Transverse colon (tissue), 4 donors: Measurements from ENCODE around the gene TMUB2. TPM values are rescaled to one million over a fixed set of nuclear protein-coding genes. Genes with fewer than 3 reads are reported as not detected.

Source experiments
- DNase-seq: peaks from one replicate; pipeline ENCODE4 v3.0.0-alpha.2; 2019
- H3K27ac ChIP-seq, 4 donors: fragments of 200-600 bp; sonication (generic); 2 replicates each; pipeline ENCODE4 v1.5.1; 2016 to 2018; ENCODE audit warnings: inconsistent platforms in 4 of 4
- H3K27me3 ChIP-seq: fragments of 200-600 bp; sonication (generic); 2 replicates; pipeline ENCODE4 v1.5.1; 2017; ENCODE audit warnings: inconsistent platforms
- H3K36me3 ChIP-seq, 4 donors: fragments of 200-600 bp; sonication (generic); 2 replicates each; pipeline ENCODE4 v1.5.1; 2017 to 2019; ENCODE audit warnings: inconsistent platforms in 4 of 4
- H3K4me1 ChIP-seq, 4 donors: fragments of 200-600 bp; sonication (generic); 2 replicates each; pipeline ENCODE4 v1.5.1; 2017 to 2020; ENCODE audit warnings: inconsistent platforms in 4 of 4
- H3K4me3 ChIP-seq, 4 donors: fragments of 200-600 bp; sonication (generic); 1 replicate in 1 of 4; 2 replicates in 3 of 4; pipeline versions ENCODE4 v1.5.1 to v1.6.1; 2017 to 2019; ENCODE audit warnings: inconsistent platforms in 4 of 4
- H3K9me3 ChIP-seq, 2 donors: fragments of 200-600 bp; sonication (generic); 2 replicates each; pipeline ENCODE4 v1.5.1; 2017 to 2019; ENCODE audit warnings: inconsistent platforms in 2 of 2
- CTCF ChIP-seq, 5 experiments: fragments of 200-600 bp in 3 of 5; fragments of 450-650 bp in 2 of 5; sonication (generic) in 3 of 5; IDR thresholded peaks; 1 replicate in 2 of 5; 2 replicates in 3 of 5; pipeline ENCODE4 v1.5.1; 2016 to 2017; ENCODE audit warnings: antibody characterized with exemption in 5 of 5, inconsistent platforms in 3 of 5, mild to moderate bottlenecking in 2 of 5, moderate library complexity in 1 of 5
- EP300 ChIP-seq: sonication (generic); formaldehyde crosslinking; IDR thresholded peaks from one replicate; pipeline ENCODE4 v1.6.1; 2017; ENCODE audit warnings: antibody characterized with exemption, low read depth
- POLR2A ChIP-seq: fragments of 450-650 bp; IDR thresholded peaks from one replicate; pipeline ENCODE4 v1.6.1; 2016; ENCODE audit warnings: antibody characterized with exemption, mild to moderate bottlenecking, moderate library complexity
- POLR2AphosphoS5 ChIP-seq, 3 donors: sonication (generic); formaldehyde crosslinking; IDR thresholded peaks; one replicate each; pipeline ENCODE4 v1.6.1; 2016; ENCODE audit warnings: antibody characterized with exemption in 3 of 3
- WGBS, 2 donors: methylation state at CpG; one replicate each; pipeline ENCODE4 v1.1.5; 2018; ENCODE audit warnings: low coverage in 1 of 2; 5-methylcytosine and 5-hydroxymethylcytosine counted together
- in situ Hi-C, 4 donors: fragments of 200-750 bp; cut with MboI; loops; one replicate each; pipeline versions ENCODE4 v1.15.0 to v1.15.1; 2017; ENCODE audit warnings: low sequenced_read_pairs in 3 of 4, low pct_ligation_motif_present in 1 of 4, low pct_unique_long_range_greater_than_20kb in 1 of 4
- intact Hi-C: fragments of 100-400 bp; cut with DNase I; formaldehyde crosslinking; loops from one replicate; pipeline ENCODE4 v1.15.1; 2023; ENCODE audit warnings: low total_unique reads
- total RNA-seq, 4 donors: library from RNA; depleted of rRNA; stranded (reverse); fragments of >200 nt; gene quantifications; one replicate each; pipeline ENCODE4 v1.1.0, GENCODE V29; 2016

TMUB2 gene
- total RNA-seq, 4 donors from 2014 or later: 53.4 to 70.5 (median 60.6) TPM

- 94% methylated on average over 6 of the region's 7 CpGs; no CpG with 5 or more reads in 1 of the 2 donors for WGBS, 2 donors
- in situ Hi-C loops: loop anchor here in 2 of 4 donors (25.0 kb wide), 2 partner anchors 105 to 230 kb away; partner anchors contain the start of genes G6PC3 (in 1 of the 2), LSM12 (in 1 of the 2) and PPY (in 1 of the 2)
- TF ChIP-seq POLR2AphosphoS5 (IDR thresholded peaks at IDR 0.05) (no peak), EP300 (no peak), POLR2A (no peak), CTCF (IDR thresholded peaks at IDR 0.05) (no peak)
Observed at GRCh38 chr17:44167181-44167861, 19.5 kb upstream of the TMUB2 start.

DNA sequence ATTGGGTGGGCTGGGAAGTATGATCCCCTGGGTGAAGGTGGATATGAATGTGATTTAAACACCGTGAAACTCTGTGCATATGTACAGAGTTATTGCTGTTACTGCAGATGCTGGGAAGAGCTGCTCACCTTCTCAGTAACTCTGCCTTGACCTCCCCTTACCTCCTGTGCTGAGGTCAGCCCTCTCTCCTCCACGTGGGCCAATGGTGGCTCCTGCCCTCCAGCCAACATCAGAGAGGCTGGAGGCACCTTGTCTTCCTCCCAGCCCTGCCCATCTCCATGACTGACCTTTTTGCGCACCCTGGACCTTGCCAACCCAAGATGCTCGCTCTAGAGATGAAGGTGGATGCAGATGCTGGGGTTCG lies 16.7 kb upstream of the TMUB2 start:
- Histone ChIP-seq H3K27me3 (no peaks in the 10 kb centered on the region), H3K4me3 (no peak overlapping the region), H3K36me3 (no peaks in the 10 kb centered on the region), H3K4me1 (peaks cover 0 to 11% (median 7%) of the 10 kb centered on the region in 4 donors), H3K9me3 (no peaks in the 10 kb centered on the region), H3K27ac (peak overlapping the region; percentile 40 to 81 (median 48))
- intact Hi-C loops (no loop called here), in situ Hi-C loops (loop anchor here in 2 of 4 donors (25.0 kb wide), 2 partner anchors 108 to 233 kb away; partner anchors contain the start of genes G6PC3 (in 1 of the 2), LSM12 (in 1 of the 2) and PPY (in 1 of the 2))
- TF ChIP-seq EP300: no peak
- TF ChIP-seq POLR2A: no peak
- TF ChIP-seq CTCF (IDR thresholded peaks at IDR 0.05): no peak
- TF ChIP-seq POLR2AphosphoS5 (IDR thresholded peaks at IDR 0.05): no peak
- no peak for DNase-seq
- WGBS, 2 donors: 56% methylated on average over 5 of the region's 5 CpGs; no CpG with 5 or more reads in 1 of the 2 donors

More at GRCh38 chr17:44167181-44167861, 19.5 kb upstream of the TMUB2 start:
- Histone ChIP-seq H3K4me1 (peaks cover 0 to 11% (median 7%) of the 10 kb centered on the region in 4 donors), H3K27me3 (no peaks in the 10 kb centered on the region), H3K27ac (no peak overlapping the region), H3K36me3 (no peaks in the 10 kb centered on the region), H3K4me3 (no peak overlapping the region), H3K9me3 (no peaks in the 10 kb centered on the region)
- DNase-seq: no peak
- intact Hi-C loops: no loop called here

DNA sequence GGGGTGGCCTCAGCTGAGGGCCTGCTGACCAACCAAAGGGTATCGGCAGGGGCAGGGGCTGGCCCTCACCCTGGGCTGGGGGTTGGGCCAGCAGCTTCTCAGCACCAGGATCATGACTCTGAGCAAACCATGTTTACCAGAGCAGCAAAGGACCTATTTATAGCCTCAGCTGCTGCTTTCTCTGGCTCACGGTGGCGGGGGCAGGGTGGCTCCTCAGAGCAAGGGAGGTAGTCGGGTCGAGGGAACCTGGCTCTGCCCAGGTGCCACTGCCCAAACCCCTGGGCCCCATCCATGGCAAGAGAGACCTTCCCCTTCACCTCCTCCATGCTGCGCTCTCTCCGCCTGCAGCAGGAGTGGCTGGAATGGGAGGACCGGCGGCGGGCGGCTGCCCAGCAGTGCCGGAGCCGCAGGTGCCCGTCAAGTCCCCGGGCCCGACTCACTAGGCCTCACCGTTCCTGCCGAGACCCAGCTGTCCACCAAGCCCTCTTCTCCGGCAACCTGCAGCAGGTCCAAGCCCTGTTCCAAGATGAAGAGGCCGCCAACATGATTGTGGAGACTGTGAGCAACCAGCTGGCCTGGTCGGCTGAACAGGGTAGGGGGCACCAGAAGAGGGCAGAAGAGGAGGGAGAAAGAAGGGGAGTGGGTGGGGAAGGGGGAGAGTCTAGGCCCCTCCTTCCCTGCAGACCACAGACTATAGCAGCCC lies 16.1 kb upstream of the TMUB2 start, which contains the start of gene ASB16:
ASB16 (plus strand) TSS at position 206 of the 703 bp plus-strand sequence; CDS start at position 292, 86 bp downstream.
- intact Hi-C loops (no loop called here), in situ Hi-C loops (loop anchor here in 2 of 4 donors (25.0 kb wide), 2 partner anchors 108 to 233 kb away; partner anchors contain the start of genes G6PC3 (in 1 of the 2), LSM12 (in 1 of the 2) and PPY (in 1 of the 2))
- peaks cover 0 to 11% (median 7%) of the 10 kb centered on the region in 4 donors for H3K4me1 ChIP-seq

GRCh38 chr17:44171931-44172455 lies 14.8 kb upstream of the TMUB2 start:
- 60 to 88% methylated on average over 2 to 15 of the region's 17 CpGs for WGBS, 2 donors
- Histone ChIP-seq H3K36me3 (peaks cover 0 to 5% (median 0%) of the 10 kb centered on the region in 4 donors), H3K9me3 (no peaks in the 10 kb centered on the region), H3K4me3 (no peak overlapping the region), H3K4me1 (peaks cover 0 to 11% (median 7%) of the 10 kb centered on the region in 4 donors), H3K27ac (no peak overlapping the region), H3K27me3 (no peaks in the 10 kb centered on the region)
- intact Hi-C loops: no loop called here
- no peak for TF ChIP-seq CTCF (IDR thresholded peaks at IDR 0.05)
- no peak for TF ChIP-seq POLR2AphosphoS5 (IDR thresholded peaks at IDR 0.05)
- TF ChIP-seq POLR2A: no peak
- TF ChIP-seq EP300: no peak
- in situ Hi-C loops: loop anchor here in 2 of 4 donors (25.0 kb wide), 2 partner anchors 110 to 235 kb away; partner anchors contain the start of genes G6PC3 (in 1 of the 2), LSM12 (in 1 of the 2) and PPY (in 1 of the 2)
- no peak for DNase-seq

More for the DNA sequence above, 16.1 kb upstream of the TMUB2 start, which contains the start of gene ASB16:
- Histone ChIP-seq H3K9me3 (no peaks in the 10 kb centered on the region), H3K27ac (peak within 1 kb of the TSS; percentile 40 to 81 (median 48)), H3K4me3 (peak within 1 kb of the TSS in 1 of 4 donors; percentile 30), H3K36me3 (no peaks in the 10 kb centered on the region), H3K27me3 (no peaks in the 10 kb centered on the region)
- TF ChIP-seq POLR2AphosphoS5 (IDR thresholded peaks at IDR 0.05): no peak
- no peak for TF ChIP-seq POLR2A
- 34% methylated on average over 21 of the region's 21 CpGs; no CpG with 5 or more reads in 1 of the 2 donors for WGBS, 2 donors
- DNase-seq: no peak
